ENCODE results near the gene GLS. TPM values are rescaled to one million over a fixed set of nuclear protein-coding genes. Genes with fewer than 3 reads are reported as not detected.
"Not testable (repeated sequence)": the region's sequence is repeated elsewhere in the genome, so short reads cannot be mapped to it uniquely, and the experiment has no call there.

The GLS gene
- total and polyA plus RNA-seq, 2 donors (not counting 1 experiment from before 2014, with no cell fraction given), result 32.5 to 195 TPM

- no peak for TF ChIP-seq EZH2 (IDR thresholded peaks at IDR 0.05; ENCODE audit: borderline replicate concordance, insufficient read depth, low read depth, low read length, poor library complexity, severe bottlenecking)
- TF ChIP-seq, protein P1, sequence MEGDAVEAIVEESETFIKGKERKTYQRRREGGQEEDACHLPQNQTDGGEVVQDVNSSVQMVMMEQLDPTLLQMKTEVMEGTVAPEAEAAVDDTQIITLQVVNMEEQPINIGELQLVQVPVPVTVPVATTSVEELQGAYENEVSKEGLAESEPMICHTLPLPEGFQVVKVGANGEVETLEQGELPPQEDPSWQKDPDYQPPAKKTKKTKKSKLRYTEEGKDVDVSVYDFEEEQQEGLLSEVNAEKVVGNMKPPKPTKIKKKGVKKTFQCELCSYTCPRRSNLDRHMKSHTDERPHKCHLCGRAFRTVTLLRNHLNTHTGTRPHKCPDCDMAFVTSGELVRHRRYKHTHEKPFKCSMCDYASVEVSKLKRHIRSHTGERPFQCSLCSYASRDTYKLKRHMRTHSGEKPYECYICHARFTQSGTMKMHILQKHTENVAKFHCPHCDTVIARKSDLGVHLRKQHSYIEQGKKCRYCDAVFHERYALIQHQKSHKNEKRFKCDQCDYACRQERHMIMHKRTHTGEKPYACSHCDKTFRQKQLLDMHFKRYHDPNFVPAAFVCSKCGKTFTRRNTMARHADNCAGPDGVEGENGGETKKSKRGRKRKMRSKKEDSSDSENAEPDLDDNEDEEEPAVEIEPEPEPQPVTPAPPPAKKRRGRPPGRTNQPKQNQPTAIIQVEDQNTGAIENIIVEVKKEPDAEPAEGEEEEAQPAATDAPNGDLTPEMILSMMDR (IDR thresholded peaks at IDR 0.05), result no peak
- POLR2A ChIA-PET, result no interaction called here
- intact Hi-C loops (cut with micrococcal nuclease), result no loop called here
- H3K4me2 ChIP-seq (replicated peaks; ENCODE audit: low read depth, low read length, poor library complexity, severe bottlenecking), result no peak overlapping the region
- Mint-ChIP-seq H3K27ac (no peak overlapping the region), H3K4me1 (no peaks in the 10 kb centered on the region), H3K9me3 (ENCODE audit: insufficient read depth) (no peaks in the 10 kb centered on the region), H3K4me3 (no peak overlapping the region), H3K27me3 (no peaks in the 10 kb centered on the region)
- no peak overlapping the region for H3K4me3 ChIP-seq (ENCODE audit: control extremely low read depth in 1 of 5, extremely low read depth in 1 of 5, insufficient read depth in 1 of 5, low read depth in 2 of 5, low read length in 4 of 5)
- H3K4me1 ChIP-seq (ENCODE audit: control insufficient read depth in 2 of 2, insufficient read depth in 2 of 2, low read length in 2 of 2), result no peaks in the 10 kb centered on the region
- no peak for ATAC-seq (ENCODE audit: low read depth)
- no peak overlapping the region for H2AFZ ChIP-seq (ENCODE audit: insufficient read depth, low read depth, low read length, poor library complexity, severe bottlenecking)
- no peaks in the 10 kb centered on the region for H3K9me3 ChIP-seq (ENCODE audit: control extremely low read depth in 1 of 3, control insufficient read depth in 2 of 3, insufficient read depth in 1 of 3, low read length in 2 of 3)
- CTCF ChIA-PET, result interaction anchor here (3.1 kb wide), 1 partner anchor 11 kb away, joined by 15 read pairs; no protein-coding TSS in a partner anchor
- DNase-seq, result no peak
- no peaks in the 10 kb centered on the region for H4K20me1 ChIP-seq (ENCODE audit: control insufficient read depth, insufficient read depth, low read length, poor library complexity, severe bottlenecking)
- H3K27ac ChIP-seq (ENCODE audit: low read length in 2 of 2), result no peak overlapping the region
- WGBS (ENCODE audit: insufficient coverage), result no CpG with 5 or more reads among the region's 5 CpGs
- no peaks in the 10 kb centered on the region for H3K79me2 ChIP-seq (ENCODE audit: control insufficient read depth, insufficient read depth, low read length)
- no peaks in the 10 kb centered on the region for H3K27me3 ChIP-seq (replicated peaks in 1 of 4; ENCODE audit: control extremely low read depth in 1 of 4, control insufficient read depth in 3 of 4, insufficient read depth in 4 of 4, low read length in 3 of 4)
- peaks cover 0 to 23% of the 10 kb centered on the region in 2 experiments for H3K36me3 ChIP-seq (replicated peaks in 1 of 2; ENCODE audit: control extremely low read depth in 1 of 2, control insufficient read depth in 1 of 2, extremely low read depth in 1 of 2, insufficient read depth in 2 of 2, low read length in 1 of 2)
- H3K9ac ChIP-seq (ENCODE audit: low read length), result no peak overlapping the region
Measured at GRCh38 chr2:190860985-190861680, 19.5 kb upstream of the GLS start.

- H3K4me2 ChIP-seq (replicated peaks; ENCODE audit: low read depth, low read length, poor library complexity, severe bottlenecking); H3K27ac ChIP-seq (ENCODE audit: low read length in 2 of 2); H3K9me3 ChIP-seq (ENCODE audit: control extremely low read depth in 1 of 3, control insufficient read depth in 2 of 3, insufficient read depth in 1 of 3, low read length in 2 of 3); ATAC-seq (ENCODE audit: low read depth); CTCF ChIA-PET; H3K27me3 ChIP-seq (replicated peaks in 1 of 4; ENCODE audit: control extremely low read depth in 1 of 4, control insufficient read depth in 3 of 4, insufficient read depth in 4 of 4, low read length in 3 of 4); H4K20me1 ChIP-seq (ENCODE audit: control insufficient read depth, insufficient read depth, low read length, poor library complexity, severe bottlenecking); intact Hi-C loops (cut with micrococcal nuclease); H3K4me1 ChIP-seq (ENCODE audit: control insufficient read depth in 2 of 2, insufficient read depth in 2 of 2, low read length in 2 of 2); H2AFZ ChIP-seq (ENCODE audit: insufficient read depth, low read depth, low read length, poor library complexity, severe bottlenecking); H3K4me1 Mint-ChIP-seq; POLR2A ChIA-PET; H3K9ac ChIP-seq (ENCODE audit: low read length); DNase-seq; H3K79me2 ChIP-seq (ENCODE audit: control insufficient read depth, insufficient read depth, low read length); H3K27me3 Mint-ChIP-seq; H3K27ac Mint-ChIP-seq; H3K9me3 Mint-ChIP-seq (ENCODE audit: insufficient read depth); H3K4me3 Mint-ChIP-seq; H3K4me3 ChIP-seq (ENCODE audit: control extremely low read depth in 1 of 5, extremely low read depth in 1 of 5, insufficient read depth in 1 of 5, low read depth in 2 of 5, low read length in 4 of 5): not testable (repeated sequence)
- H3K36me3 ChIP-seq (replicated peaks in 1 of 2; ENCODE audit: control extremely low read depth in 1 of 2, control insufficient read depth in 1 of 2, extremely low read depth in 1 of 2, insufficient read depth in 2 of 2, low read length in 1 of 2), result peaks cover 0 to 26% of the 10 kb centered on the region in 2 experiments
Measured at GRCh38 chr2:190862128-190862527, 18.5 kb upstream of the GLS start.
